HuH-7 (cell line): Measurements from ENCODE around the gene HOXD9.

Experiments used
- DNase-seq: peaks from one replicate; pipeline ENCODE4 v3.0.0; 2011; ENCODE audit warnings: low spot score

Gene HOXD9

GRCh38 chr2:176124110-176124946 is 1.8 kb downstream of the HOXD9 start:
- DNase-seq: no peak

GRCh38 chr2:176124947-176125771 is 2.6 kb downstream of the HOXD9 start:
- DNase-seq: no peak

- DNase-seq: peak; percentile 56
Observed at GRCh38 chr2:176125772-176126054, 3.2 kb downstream of the HOXD9 start.

- DNase-seq: peak; percentile 74
Observed at GRCh38 chr2:176126929-176127773, 4.6 kb downstream of the HOXD9 start.

- no peak for DNase-seq
Observed at GRCh38 chr2:176127774-176128072, 5.2 kb downstream of the HOXD9 start.

GRCh38 chr2:176128172-176128981 is 5.9 kb downstream of the HOXD9 start:
- no peak for DNase-seq

- peak; percentile 72 for DNase-seq
Observed at GRCh38 chr2:176128982-176129796, 6.7 kb downstream of the HOXD9 start, which contains the start of gene HOXD8. Gene HOXD8, plus strand, starts transcription at chr2:176129705. Its CDS starts 662 bp downstream, at chr2:176130367.

- no peak for DNase-seq
Observed at GRCh38 chr2:176129813-176130146, 7.3 kb downstream of the HOXD9 start.

GRCh38 chr2:176130147-176130956 is 7.8 kb downstream of the HOXD9 start:
- DNase-seq: peak; percentile 54

- DNase-seq: no peak
Observed at GRCh38 chr2:176130957-176131847, 8.7 kb downstream of the HOXD9 start.

GRCh38 chr2:176131848-176132158 is 9.3 kb downstream of the HOXD9 start:
- no peak for DNase-seq

GRCh38 chr2:176132205-176133171 is 10.0 kb downstream of the HOXD9 start:
- DNase-seq: no peak

GRCh38 chr2:176133389-176133788 is 10.9 kb downstream of the HOXD9 start:
- no peak for DNase-seq

GRCh38 chr2:176134035-176134434 is 11.5 kb downstream of the HOXD9 start:
- DNase-seq: no peak

GRCh38 chr2:176135035-176135440 is 12.5 kb downstream of the HOXD9 start:
- DNase-seq: no peak

GRCh38 chr2:176136374-176137251 is 14.1 kb downstream of the HOXD9 start:
- no peak for DNase-seq

GRCh38 chr2:176137252-176137580 is 14.7 kb downstream of the HOXD9 start:
- DNase-seq: no peak
